Stomach (tissue), 9 donors: ENCODE measurements around the gene SDHAF2. TPM values are rescaled to one million over a fixed set of nuclear protein-coding genes. Genes with fewer than 3 reads are reported as not detected.
"Not testable (repeated sequence)": the region's sequence is repeated elsewhere in the genome, so short reads cannot be mapped to it uniquely, and the experiment has no call there.

ENCODE experiments used
- DNase-seq, 2 donors: peaks; one replicate each; pipeline versions ENCODE4 v3.0.0 to v3.0.0-alpha.2; 2013 to 2019
- H3K27ac ChIP-seq, 5 donors: fragments of 200-600 bp in 4 of 5; sonication (generic) in 4 of 5; one replicate each; pipeline ENCODE4 v1.5.1; 2013 to 2019; ENCODE audit warnings: mild to moderate bottlenecking in 1 of 5, moderate library complexity in 1 of 5
- H3K27me3 ChIP-seq, 3 donors: fragments of 200-600 bp; sonication (generic); one replicate each; pipeline ENCODE4 v1.5.1; 2017 to 2019; ENCODE audit warnings: mixed run types in 1 of 3
- H3K36me3 ChIP-seq, 4 donors: fragments of 200-600 bp; sonication (generic); 1 replicate in 3 of 4; 2 replicates in 1 of 4; pipeline ENCODE4 v1.5.1; 2016 to 2019
- H3K4me1 ChIP-seq, 4 donors: fragments of 200-600 bp; sonication (generic); one replicate each; pipeline ENCODE4 v1.5.1; 2016 to 2019
- H3K4me3 ChIP-seq, 4 donors: fragments of 200-600 bp; sonication (generic) in 3 of 4; one replicate each; pipeline ENCODE4 v1.5.1; 2016 to 2019; ENCODE audit warnings: mild to moderate bottlenecking in 1 of 4
- H3K9me3 ChIP-seq, 4 donors: fragments of 200-600 bp; sonication (generic); one replicate each; pipeline ENCODE4 v1.5.1; 2016 to 2019
- EP300 ChIP-seq: sonication (generic); formaldehyde crosslinking; IDR thresholded peaks from one replicate; pipeline ENCODE4 v1.6.1; 2017; ENCODE audit warnings: antibody characterized with exemption
- POLR2A ChIP-seq, 4 donors: fragments of 450-650 bp; IDR thresholded peaks; one replicate each; pipeline ENCODE4 v1.6.1; 2016; ENCODE audit warnings: antibody characterized with exemption in 4 of 4, control low read depth in 2 of 4, mild to moderate bottlenecking in 1 of 4, moderate library complexity in 1 of 4
- POLR2AphosphoS5 ChIP-seq, 3 donors: sonication (generic); formaldehyde crosslinking; IDR thresholded peaks; one replicate each; pipeline ENCODE4 v1.6.1; 2016; ENCODE audit warnings: antibody characterized with exemption in 3 of 3
- WGBS, 5 donors: extraction: QIAGEN DNeasy Blood & Tissue Kit in 3 of 5; methylation state at CpG; one replicate each; pipeline versions ENCODE4 v1.1.5 to v1.1.7; 2013 to 2018; 5-methylcytosine and 5-hydroxymethylcytosine counted together
- intact Hi-C: fragments of 100-400 bp; cut with DNase I; formaldehyde crosslinking; loops from one replicate; pipeline ENCODE4 v1.15.1; 2023; ENCODE audit warnings: low total_unique reads
- polyA plus RNA-seq, 3 donors: library from polyadenylated mRNA; stranded (reverse); fragments of 200-250 nt; gene quantifications; one replicate each; pipeline ENCODE4 v1.2.3, GENCODE V29; 2013
- total RNA-seq, 5 donors: library from RNA; depleted of rRNA; stranded (reverse); fragments of >200 nt; gene quantifications; one replicate each; pipeline versions ENCODE4 v1.1.0 to v1.2.3, GENCODE V29; 2014 to 2016
- TF ChIP-seq, protein P1 (sequence below), 7 experiments: fragments of 450-650 bp in 4 of 7; fragments of 200-600 bp in 3 of 7; sonication (generic) in 3 of 7; IDR thresholded peaks; one replicate each; pipeline ENCODE4 v1.5.1; 2016 to 2019; ENCODE audit warnings: antibody characterized with exemption in 7 of 7, control low read depth in 2 of 7, mild to moderate bottlenecking in 1 of 7
- donor health status: healthy with polysubstance abuse.
- donor health status: Bipolar disorder and iron deficiency.
- donor health status: healthy.

The SDHAF2 gene
- total and polyA plus RNA-seq, 8 donors, result 11.6 to 125 (median 42.1) TPM

DNA sequence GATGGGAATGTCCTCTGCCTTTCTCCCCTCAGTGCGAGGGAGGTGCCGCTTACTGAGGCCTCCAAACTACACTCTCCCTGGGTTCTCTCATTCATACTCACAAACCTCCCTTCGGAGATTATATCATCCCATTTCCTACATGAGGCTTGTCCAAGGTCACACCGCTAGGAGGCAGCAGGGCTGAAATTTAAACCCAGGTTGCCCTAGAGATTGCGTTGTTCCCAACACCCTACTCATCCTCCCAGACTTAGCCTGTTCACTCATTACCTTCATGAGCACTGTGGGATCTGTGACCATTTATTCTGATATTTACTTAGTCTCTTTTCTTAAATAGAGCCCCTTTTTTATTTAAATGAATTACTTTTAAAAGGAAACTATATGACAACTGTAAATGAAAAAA lies 31.1 kb downstream of the SDHAF2 start:
- H3K27me3 ChIP-seq, result no peaks in the 10 kb centered on the region
- intact Hi-C loops, result no loop called here
- no peaks in the 10 kb centered on the region for H3K9me3 ChIP-seq
- peak overlapping the region in 1 of 5 donors; percentile 26 for H3K27ac ChIP-seq
- DNase-seq, result no peak
- WGBS, 5 donors, result 88 to 93% (median 91%) methylated on average over 5 of the region's 5 CpGs
- peaks cover 0 to 10% (median 3%) of the 10 kb centered on the region in 4 donors for H3K4me1 ChIP-seq
- H3K36me3 ChIP-seq, result peaks cover 0 to 21% (median 15%) of the 10 kb centered on the region in 4 donors
- TF ChIP-seq EP300, result no peak
- TF ChIP-seq, protein P1, sequence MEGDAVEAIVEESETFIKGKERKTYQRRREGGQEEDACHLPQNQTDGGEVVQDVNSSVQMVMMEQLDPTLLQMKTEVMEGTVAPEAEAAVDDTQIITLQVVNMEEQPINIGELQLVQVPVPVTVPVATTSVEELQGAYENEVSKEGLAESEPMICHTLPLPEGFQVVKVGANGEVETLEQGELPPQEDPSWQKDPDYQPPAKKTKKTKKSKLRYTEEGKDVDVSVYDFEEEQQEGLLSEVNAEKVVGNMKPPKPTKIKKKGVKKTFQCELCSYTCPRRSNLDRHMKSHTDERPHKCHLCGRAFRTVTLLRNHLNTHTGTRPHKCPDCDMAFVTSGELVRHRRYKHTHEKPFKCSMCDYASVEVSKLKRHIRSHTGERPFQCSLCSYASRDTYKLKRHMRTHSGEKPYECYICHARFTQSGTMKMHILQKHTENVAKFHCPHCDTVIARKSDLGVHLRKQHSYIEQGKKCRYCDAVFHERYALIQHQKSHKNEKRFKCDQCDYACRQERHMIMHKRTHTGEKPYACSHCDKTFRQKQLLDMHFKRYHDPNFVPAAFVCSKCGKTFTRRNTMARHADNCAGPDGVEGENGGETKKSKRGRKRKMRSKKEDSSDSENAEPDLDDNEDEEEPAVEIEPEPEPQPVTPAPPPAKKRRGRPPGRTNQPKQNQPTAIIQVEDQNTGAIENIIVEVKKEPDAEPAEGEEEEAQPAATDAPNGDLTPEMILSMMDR (IDR thresholded peaks at IDR 0.05), result no peak
- TF ChIP-seq POLR2AphosphoS5 (IDR thresholded peaks at IDR 0.05), result no peak
- no peak for TF ChIP-seq POLR2A (IDR thresholded peaks at IDR 0.05)
- no peak overlapping the region for H3K4me3 ChIP-seq

DNA sequence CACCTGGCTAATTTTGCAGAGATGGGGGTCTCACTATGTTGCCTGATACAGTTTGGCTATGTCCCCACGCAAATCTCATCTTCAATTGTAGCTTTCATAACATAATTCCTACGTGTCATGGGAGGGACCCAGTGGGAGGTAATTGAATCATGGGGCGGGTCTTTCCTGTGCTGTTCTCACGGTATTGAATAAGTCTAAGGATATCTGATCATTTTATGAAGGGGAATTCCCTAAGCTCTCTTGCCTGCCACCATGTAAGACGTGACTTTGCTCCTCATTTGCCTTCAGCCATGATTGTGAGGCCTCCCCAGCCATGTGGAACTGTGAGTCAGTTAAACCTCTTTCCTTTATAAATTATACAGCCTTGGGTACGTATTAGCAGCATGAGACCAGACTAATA lies 37.7 kb downstream of the SDHAF2 start:
- DNase-seq, intact Hi-C loops, H3K4me1 ChIP-seq, H3K27me3 ChIP-seq, H3K27ac ChIP-seq, H3K4me3 ChIP-seq, H3K9me3 ChIP-seq: not testable (repeated sequence)
- peaks cover 3 to 47% (median 42%) of the 10 kb centered on the region in 4 donors for H3K36me3 ChIP-seq
- 79 to 86% (median 84%) methylated on average over 6 of the region's 6 CpGs for WGBS, 5 donors

DNA sequence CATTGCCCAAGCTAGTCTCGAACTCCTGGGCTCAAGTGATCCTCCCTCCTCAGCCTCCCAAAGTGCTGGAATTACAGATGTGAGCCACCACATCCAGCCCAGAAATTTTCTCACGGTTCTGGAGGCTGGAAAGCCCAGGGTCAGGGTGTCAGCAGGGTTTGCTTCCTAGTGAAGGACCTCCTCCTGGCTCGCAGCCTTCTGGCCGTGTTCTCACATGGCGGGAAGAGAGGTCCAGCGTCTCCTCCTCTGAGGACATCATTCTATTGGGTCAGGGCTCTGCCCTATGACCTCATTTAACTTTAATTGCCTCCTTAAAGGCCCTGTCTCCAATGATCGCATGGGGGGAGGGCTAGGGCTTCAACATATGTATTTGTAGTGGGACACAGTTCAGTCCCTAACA lies 38.1 kb downstream of the SDHAF2 start:
- intact Hi-C loops, result no loop called here

DNA sequence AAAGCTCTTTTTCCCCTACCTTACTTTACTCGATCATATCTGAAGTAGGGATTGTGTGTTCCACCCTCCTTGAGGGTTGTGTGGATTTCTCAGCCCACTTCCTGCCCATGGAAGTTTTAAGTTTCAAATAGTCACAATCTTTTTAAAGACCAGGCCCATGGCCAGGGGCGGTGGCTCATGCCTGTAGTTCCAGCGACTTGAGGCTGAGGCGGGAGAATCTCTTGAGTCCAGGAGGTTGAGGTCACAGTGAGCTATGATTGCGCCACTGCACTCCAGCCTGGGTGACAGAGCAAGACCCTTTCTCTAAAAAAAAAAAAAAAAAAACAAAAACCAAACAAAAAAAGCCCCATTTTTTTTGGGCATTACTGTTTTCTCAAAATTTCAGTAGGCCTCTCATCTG lies 42.4 kb downstream of the SDHAF2 start:
- DNase-seq, result no peak
- WGBS, 5 donors, result 63 to 82% (median 76%) methylated on average over 5 of the region's 5 CpGs
- Histone ChIP-seq H3K27me3 (no peaks in the 10 kb centered on the region), H3K27ac (peak overlapping the region in 4 of 5 donors; percentile 64 to 75 (median 70)), H3K4me1 (peaks cover under 1 to 22% (median 7%) of the 10 kb centered on the region in 4 donors), H3K9me3 (no peaks in the 10 kb centered on the region), H3K4me3 (no peak overlapping the region), H3K36me3 (peaks cover 3 to 46% (median 35%) of the 10 kb centered on the region in 4 donors)
- intact Hi-C loops, result no loop called here
- TF ChIP-seq EP300 (no peak), POLR2A (IDR thresholded peaks at IDR 0.05) (no peak), POLR2AphosphoS5 (IDR thresholded peaks at IDR 0.05) (no peak)
- TF ChIP-seq, protein P1 (IDR thresholded peaks at IDR 0.05), result no peak

More for the DNA sequence above, 38.1 kb downstream of the SDHAF2 start:
- H3K36me3 ChIP-seq, result peaks cover 3 to 46% (median 40%) of the 10 kb centered on the region in 4 donors
- WGBS, 5 donors, result 75 to 88% (median 84%) methylated on average over 7 of the region's 7 CpGs
- no peaks in the 10 kb centered on the region for H3K9me3 ChIP-seq
- no peaks in the 10 kb centered on the region for H3K27me3 ChIP-seq
- DNase-seq, result no peak
- no peak overlapping the region for H3K4me3 ChIP-seq
- no peak overlapping the region for H3K27ac ChIP-seq
- TF ChIP-seq POLR2AphosphoS5 (IDR thresholded peaks at IDR 0.05) (no peak), EP300 (no peak), POLR2A (IDR thresholded peaks at IDR 0.05) (no peak)
- peaks cover 0 to 6% (median 0%) of the 10 kb centered on the region in 4 donors for H3K4me1 ChIP-seq

DNA sequence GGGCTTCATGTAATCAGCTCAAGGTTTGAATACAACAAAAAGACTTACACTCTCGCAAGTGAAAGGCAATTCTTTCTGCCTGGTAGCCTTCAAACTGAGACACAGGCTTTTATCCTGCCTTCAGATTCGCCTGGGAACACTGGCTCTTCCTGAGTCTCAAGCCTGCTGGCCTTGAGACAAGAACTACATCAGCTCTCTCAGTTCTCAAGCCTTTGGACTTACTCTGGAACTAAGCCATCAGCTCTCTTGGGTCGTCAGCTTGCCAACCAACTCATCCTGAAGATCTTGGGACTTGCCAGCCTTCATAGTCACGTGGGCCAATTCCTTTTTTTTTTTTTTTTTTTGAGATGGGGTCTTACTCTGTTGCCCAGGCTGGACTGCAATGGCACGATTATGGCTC lies 42.9 kb downstream of the SDHAF2 start:
- Histone ChIP-seq H3K36me3 (peaks cover 3 to 43% (median 33%) of the 10 kb centered on the region in 4 donors), H3K4me3 (no peak overlapping the region), H3K27me3 (peaks cover 0 to 4% (median 0%) of the 10 kb centered on the region in 3 donors), H3K27ac (peak overlapping the region in 4 of 5 donors; percentile 53 to 75 (median 70)), H3K9me3 (no peaks in the 10 kb centered on the region), H3K4me1 (peaks cover 7 to 28% (median 12%) of the 10 kb centered on the region in 4 donors)
- WGBS, 5 donors, result 53 to 85% (median 72%) methylated on average over 5 of the region's 5 CpGs
- TF ChIP-seq, protein P1 (IDR thresholded peaks at IDR 0.05), result no peak
- DNase-seq, result peak in 1 of 2 donors; percentile 71
- intact Hi-C loops, result no loop called here
